Measurements from ENCODE around the gene GALNT14.

GRCh38 chr2:31023541-31023940 is 114.7 kb downstream of the GALNT14 start:
- TF ChIP-seq CTCF (IDR thresholded peaks at IDR 0.05) = no peak
- no peak for TF ChIP-seq EP300 (IDR thresholded peaks at IDR 0.05; ENCODE audit: low read depth)
- no peak for TF ChIP-seq POLR2AphosphoS5 (IDR thresholded peaks at IDR 0.05)

All from transverse colon (tissue), 4 donors.